Tibial nerve (tissue), 4 donors: ENCODE measurements around the gene NEUROG2. TPM values are rescaled to one million over a fixed set of nuclear protein-coding genes. Genes with fewer than 3 reads are reported as not detected.

Source experiments
- DNase-seq, 2 donors: peaks; one replicate each; pipeline ENCODE4 v3.0.0-alpha.2; 2019; ENCODE audit warnings: low spot score in 2 of 2
- H3K27ac ChIP-seq, 4 donors: fragments of 200-600 bp; sonication (generic) in 3 of 4; one replicate each; pipeline ENCODE4 v1.5.1; 2017 to 2019; ENCODE audit warnings: mild to moderate bottlenecking in 1 of 4
- H3K27me3 ChIP-seq, 2 donors: fragments of 200-600 bp; sonication (generic) in 1 of 2; one replicate each; pipeline versions ENCODE4 v1.5.1 to v1.6.0; 2017 to 2019
- H3K36me3 ChIP-seq, 3 donors: fragments of 200-600 bp; sonication (generic); one replicate each; pipeline ENCODE4 v1.5.1; 2018 to 2019
- H3K4me1 ChIP-seq, 4 donors: fragments of 200-600 bp; sonication (generic) in 3 of 4; one replicate each; pipeline ENCODE4 v1.5.1; 2017 to 2019
- H3K4me3 ChIP-seq, 4 donors: fragments of 200-600 bp; sonication (generic) in 3 of 4; one replicate each; pipeline ENCODE4 v1.5.1; 2017 to 2019; ENCODE audit warnings: mild to moderate bottlenecking in 1 of 4, moderate library complexity in 1 of 4
- H3K9me3 ChIP-seq, 4 donors: fragments of 200-600 bp; sonication (generic) in 3 of 4; one replicate each; pipeline ENCODE4 v1.5.1; 2017 to 2019
- EP300 ChIP-seq, 2 donors: sonication (generic); formaldehyde crosslinking; IDR thresholded peaks; one replicate each; pipeline ENCODE4 v1.6.1; 2017; ENCODE audit warnings: antibody characterized with exemption in 2 of 2, mild to moderate bottlenecking in 1 of 2
- POLR2A ChIP-seq, 2 donors: fragments of 450-650 bp; IDR thresholded peaks; one replicate each; pipeline ENCODE4 v1.6.1; 2017; ENCODE audit warnings: antibody characterized with exemption in 2 of 2, mild to moderate bottlenecking in 2 of 2, moderate library complexity in 2 of 2
- WGBS, 2 donors: methylation state at CpG; one replicate each; pipeline ENCODE4 v1.1.5; 2018; 5-methylcytosine and 5-hydroxymethylcytosine counted together
- total RNA-seq, 4 donors: library from RNA; depleted of rRNA; stranded (reverse); fragments of >200 nt; gene quantifications; one replicate each; pipeline ENCODE4 v1.1.0, GENCODE V29; 2016
- TF ChIP-seq, protein P1 (sequence below), 5 experiments: fragments of 200-600 bp in 3 of 5; fragments of 450-650 bp in 2 of 5; sonication (generic) in 3 of 5; IDR thresholded peaks; one replicate each; pipeline ENCODE4 v1.5.1; 2016 to 2019; ENCODE audit warnings: antibody characterized with exemption in 5 of 5, mild to moderate bottlenecking in 3 of 5, moderate library complexity in 2 of 5

NEUROG2 gene
- total RNA-seq, 4 donors from 2014 or later: not detected

GRCh38 chr4:112510291-112511092 lies 5.5 kb downstream of the NEUROG2 start:
- WGBS, 2 donors: 5 to 6% methylated on average over 22 to 30 of the region's 34 CpGs
- no peak overlapping the region for H3K27ac ChIP-seq
- peaks cover 0 to 48% (median 23%) of the 10 kb centered on the region in 4 donors for H3K4me1 ChIP-seq
- no peak for DNase-seq
- no peak for TF ChIP-seq POLR2A (IDR thresholded peaks at IDR 0.05)
- H3K36me3 ChIP-seq: no peaks in the 10 kb centered on the region
- peaks cover 4 to 91% of the 10 kb centered on the region in 2 donors for H3K27me3 ChIP-seq
- peak overlapping the region; percentile 4 to 38 (median 12) for H3K4me3 ChIP-seq
- no peaks in the 10 kb centered on the region for H3K9me3 ChIP-seq

- Histone ChIP-seq H3K27me3 (peaks cover 4 to 91% of the 10 kb centered on the region in 2 donors), H3K4me1 (peaks cover 0 to 39% (median 18%) of the 10 kb centered on the region in 4 donors), H3K4me3 (peak overlapping the region in 3 of 4 donors; percentile 4 to 38 (median 14)), H3K36me3 (no peaks in the 10 kb centered on the region), H3K9me3 (no peaks in the 10 kb centered on the region), H3K27ac (no peak overlapping the region)
- no peak for TF ChIP-seq EP300 (IDR thresholded peaks at IDR 0.05)
- TF ChIP-seq, protein P1, sequence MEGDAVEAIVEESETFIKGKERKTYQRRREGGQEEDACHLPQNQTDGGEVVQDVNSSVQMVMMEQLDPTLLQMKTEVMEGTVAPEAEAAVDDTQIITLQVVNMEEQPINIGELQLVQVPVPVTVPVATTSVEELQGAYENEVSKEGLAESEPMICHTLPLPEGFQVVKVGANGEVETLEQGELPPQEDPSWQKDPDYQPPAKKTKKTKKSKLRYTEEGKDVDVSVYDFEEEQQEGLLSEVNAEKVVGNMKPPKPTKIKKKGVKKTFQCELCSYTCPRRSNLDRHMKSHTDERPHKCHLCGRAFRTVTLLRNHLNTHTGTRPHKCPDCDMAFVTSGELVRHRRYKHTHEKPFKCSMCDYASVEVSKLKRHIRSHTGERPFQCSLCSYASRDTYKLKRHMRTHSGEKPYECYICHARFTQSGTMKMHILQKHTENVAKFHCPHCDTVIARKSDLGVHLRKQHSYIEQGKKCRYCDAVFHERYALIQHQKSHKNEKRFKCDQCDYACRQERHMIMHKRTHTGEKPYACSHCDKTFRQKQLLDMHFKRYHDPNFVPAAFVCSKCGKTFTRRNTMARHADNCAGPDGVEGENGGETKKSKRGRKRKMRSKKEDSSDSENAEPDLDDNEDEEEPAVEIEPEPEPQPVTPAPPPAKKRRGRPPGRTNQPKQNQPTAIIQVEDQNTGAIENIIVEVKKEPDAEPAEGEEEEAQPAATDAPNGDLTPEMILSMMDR (IDR thresholded peaks at IDR 0.05): no peak
- TF ChIP-seq POLR2A (IDR thresholded peaks at IDR 0.05): no peak
- DNase-seq: no peak
- 2 to 4% methylated on average over 46 of the region's 46 CpGs for WGBS, 2 donors
These were observed 6.5 kb downstream of the NEUROG2 start for GRCh38 chr4:112509243-112510141.

DNA sequence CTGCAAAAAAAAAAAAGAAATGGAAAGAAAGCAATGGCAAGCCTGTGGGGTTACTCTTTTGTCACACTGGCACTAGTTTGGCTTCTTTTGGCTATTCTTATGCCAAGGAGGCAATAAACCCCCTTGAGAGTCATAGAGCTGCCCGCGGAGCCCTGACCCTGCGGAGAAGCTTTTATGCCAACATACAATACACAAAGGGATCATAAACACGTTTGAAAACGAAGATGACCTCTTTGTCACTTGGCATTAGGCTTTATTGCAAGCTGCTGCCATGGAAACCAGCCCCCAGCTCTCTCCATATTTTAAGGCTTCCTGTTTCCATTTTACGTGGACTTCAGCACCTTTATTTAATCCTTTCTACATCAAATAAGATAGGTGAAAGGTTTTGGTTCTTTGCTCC lies 7.6 kb downstream of the NEUROG2 start:
- Histone ChIP-seq H3K27me3 (peaks cover 4 to 88% of the 10 kb centered on the region in 2 donors), H3K27ac (no peak overlapping the region), H3K9me3 (no peaks in the 10 kb centered on the region), H3K4me1 (peaks cover 0 to 31% (median 15%) of the 10 kb centered on the region in 4 donors), H3K4me3 (no peak overlapping the region), H3K36me3 (no peaks in the 10 kb centered on the region)
- WGBS, 2 donors: 6 to 9% methylated on average over 6 of the region's 6 CpGs
- TF ChIP-seq, protein P1 (IDR thresholded peaks at IDR 0.05): no peak
- TF ChIP-seq POLR2A (IDR thresholded peaks at IDR 0.05) (no peak), EP300 (IDR thresholded peaks at IDR 0.05) (no peak)
- DNase-seq: no peak

DNA sequence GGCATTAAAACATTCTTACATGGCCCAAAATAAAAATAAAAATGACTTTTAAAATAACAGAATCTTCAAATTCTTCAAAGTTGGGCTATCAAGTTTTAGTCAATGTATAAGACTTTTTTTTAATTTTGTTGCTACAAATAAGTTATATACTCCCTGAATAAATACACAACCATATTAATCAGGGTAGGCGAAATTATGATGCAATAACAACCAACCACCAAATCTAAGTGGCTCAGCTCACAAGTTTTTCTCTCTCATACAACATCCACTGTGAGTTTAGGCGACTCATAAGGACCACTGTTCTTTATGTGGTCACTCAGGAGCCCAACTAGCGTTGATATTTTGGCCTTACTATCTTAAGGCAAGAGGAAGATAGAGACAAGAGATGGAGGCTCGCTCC lies 11.2 kb downstream of the NEUROG2 start:
- Histone ChIP-seq H3K4me1 (peaks cover 0 to 16% (median 4%) of the 10 kb centered on the region in 4 donors), H3K27ac (no peak overlapping the region), H3K36me3 (no peaks in the 10 kb centered on the region), H3K9me3 (no peaks in the 10 kb centered on the region), H3K4me3 (no peak overlapping the region), H3K27me3 (peaks cover 3 to 65% of the 10 kb centered on the region in 2 donors)
- DNase-seq: no peak
- TF ChIP-seq EP300 (IDR thresholded peaks at IDR 0.05) (no peak), POLR2A (IDR thresholded peaks at IDR 0.05) (no peak)
- TF ChIP-seq, protein P1 (IDR thresholded peaks at IDR 0.05): no peak
- WGBS, 2 donors: 89 to 96% methylated on average over 4 of the region's 4 CpGs

GRCh38 chr4:112502871-112503270 lies 13.1 kb downstream of the NEUROG2 start:
- WGBS, 2 donors: 47 to 62% methylated on average over 5 of the region's 5 CpGs
- no peak for DNase-seq
- no peaks in the 10 kb centered on the region for H3K36me3 ChIP-seq
- H3K27ac ChIP-seq: no peak overlapping the region
- TF ChIP-seq POLR2A (IDR thresholded peaks at IDR 0.05) (no peak), EP300 (IDR thresholded peaks at IDR 0.05) (no peak)
- TF ChIP-seq, protein P1 (IDR thresholded peaks at IDR 0.05): no peak
- H3K27me3 ChIP-seq: peaks cover 0 to 46% of the 10 kb centered on the region in 2 donors
- H3K4me3 ChIP-seq: no peak overlapping the region
- H3K9me3 ChIP-seq: peaks cover 0 to 5% (median 0%) of the 10 kb centered on the region in 4 donors
- no peaks in the 10 kb centered on the region for H3K4me1 ChIP-seq
